NCI-H2081 (cell line): ENCODE results near the gene TMEM89.

Experiments used
- DNase-seq, 2 experiments: peaks; one replicate each; lab custom pipeline; 2025; lab: John Stamatoyannopoulos, UW

Gene TMEM89

GRCh38 chr3:48621461-48621869 is at the start of gene TMEM89:
Gene TMEM89 (minus strand): TSS chr3:48621769. CDS start chr3:48621756, 13 bp downstream.
- DNase-seq = no peak

- no peak for DNase-seq
Observed at GRCh38 chr3:48664929-48665328, 43.4 kb upstream of the TMEM89 start.

GRCh38 chr3:48664313-48664644 is 42.7 kb upstream of the TMEM89 start:
- no peak for DNase-seq

DNA sequence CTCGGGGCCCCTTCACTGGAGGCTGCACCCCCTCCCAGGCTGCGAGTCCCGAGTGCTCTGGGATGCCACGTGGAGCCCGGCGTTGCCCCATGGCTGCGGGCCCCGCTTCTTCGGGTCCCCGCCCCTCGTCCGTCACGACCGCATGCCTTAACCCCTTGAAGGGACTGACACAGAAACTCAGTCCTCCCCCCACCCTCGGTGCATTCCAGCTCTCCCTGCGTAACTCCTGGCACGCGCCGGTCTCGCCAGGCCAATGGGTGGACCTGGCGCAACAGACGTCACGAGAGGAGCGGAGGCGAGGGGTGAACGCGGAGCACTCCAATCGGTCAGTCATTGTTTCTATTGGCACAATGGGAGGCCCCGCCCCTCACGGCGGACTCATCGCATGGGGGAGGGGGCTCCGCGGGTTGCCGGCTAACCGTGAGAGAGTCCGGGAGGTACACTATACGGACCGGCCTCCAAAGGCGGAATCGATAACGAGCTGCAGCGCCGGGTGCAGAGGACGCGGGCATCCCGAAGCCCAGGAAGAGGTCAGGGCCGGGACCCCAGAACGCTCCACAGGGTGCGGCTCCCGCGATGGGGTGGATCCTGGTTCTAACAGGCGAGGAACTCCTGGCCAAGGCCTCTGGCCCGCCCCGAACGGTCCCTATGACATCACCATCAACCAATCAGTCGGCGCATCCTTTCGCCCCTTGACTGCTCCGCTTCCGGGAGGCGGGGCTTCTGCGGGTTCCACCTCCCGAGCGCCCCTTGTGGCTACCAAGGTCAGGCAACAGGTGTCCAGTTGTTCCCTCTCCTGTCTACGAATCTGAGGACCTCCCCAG is 42.1 kb upstream of the TMEM89 start:
- peak; percentile 93 to 95 for DNase-seq

- peak; percentile 78 to 83 for DNase-seq
Observed at GRCh38 chr3:48662753-48663488, 41.4 kb upstream of the TMEM89 start, which contains the start of gene CELSR3. Gene CELSR3 (minus strand): TSS chr3:48662886. CDS start chr3:48662634, 252 bp downstream.

GRCh38 chr3:48662145-48662752 is 40.7 kb upstream of the TMEM89 start:
- no peak for DNase-seq

DNA sequence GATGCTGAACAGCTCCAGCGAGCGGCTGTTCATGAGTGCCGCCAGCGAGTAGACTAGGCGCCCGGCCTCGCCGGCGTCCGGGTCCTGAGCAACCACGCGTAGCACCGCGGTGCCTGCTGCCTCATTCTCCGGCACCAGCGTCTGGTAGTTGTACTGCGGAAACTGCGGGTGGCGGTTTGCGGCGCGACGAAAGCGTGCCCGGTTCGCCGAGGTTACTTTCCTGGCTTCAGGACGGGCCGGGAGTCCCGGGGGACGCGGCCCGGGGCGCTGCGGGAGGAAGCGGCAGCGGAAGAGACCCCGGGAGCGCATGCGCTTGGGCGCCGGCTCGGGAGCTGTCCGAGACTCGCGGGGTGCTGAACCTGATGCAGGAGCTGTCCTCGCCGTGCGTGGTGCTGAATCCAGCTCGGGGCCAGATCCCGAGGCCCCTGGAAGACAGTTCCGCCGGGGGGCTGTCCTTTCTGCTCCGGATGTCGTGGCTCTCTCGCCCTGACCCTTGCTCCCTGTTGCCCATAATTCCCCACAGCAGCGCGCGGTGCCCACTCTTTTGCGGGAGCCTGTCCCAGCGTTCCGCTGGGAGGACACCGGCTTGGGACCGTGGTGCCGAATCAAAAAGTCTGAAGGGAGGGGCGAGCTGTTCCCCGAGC is 40.1 kb upstream of the TMEM89 start:
- no peak for DNase-seq

GRCh38 chr3:48660800-48661400 is 39.3 kb upstream of the TMEM89 start:
- DNase-seq = no peak

DNA sequence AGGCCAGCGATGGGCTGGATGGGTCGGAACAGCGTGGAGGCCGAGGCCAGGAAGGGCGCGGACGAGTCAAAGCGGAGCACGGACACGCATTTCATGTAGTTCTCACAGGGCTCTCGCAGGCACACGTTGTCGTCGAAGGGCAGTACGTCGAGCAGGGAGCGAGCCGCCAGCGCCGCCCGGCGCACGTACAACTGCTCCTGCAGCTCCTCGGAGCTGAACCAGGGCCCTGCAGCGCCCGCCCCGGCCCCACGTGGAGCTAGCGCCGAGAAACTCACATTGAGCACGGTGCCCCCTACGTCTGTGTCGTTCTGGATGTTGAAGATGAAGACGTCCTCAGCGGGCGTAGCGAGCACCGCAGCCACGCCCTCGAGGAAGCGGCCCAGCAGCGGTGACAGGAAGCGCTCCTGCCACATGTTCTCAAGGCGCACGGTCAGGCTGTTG is 35.3 kb upstream of the TMEM89 start:
- no peak for DNase-seq

DNA sequence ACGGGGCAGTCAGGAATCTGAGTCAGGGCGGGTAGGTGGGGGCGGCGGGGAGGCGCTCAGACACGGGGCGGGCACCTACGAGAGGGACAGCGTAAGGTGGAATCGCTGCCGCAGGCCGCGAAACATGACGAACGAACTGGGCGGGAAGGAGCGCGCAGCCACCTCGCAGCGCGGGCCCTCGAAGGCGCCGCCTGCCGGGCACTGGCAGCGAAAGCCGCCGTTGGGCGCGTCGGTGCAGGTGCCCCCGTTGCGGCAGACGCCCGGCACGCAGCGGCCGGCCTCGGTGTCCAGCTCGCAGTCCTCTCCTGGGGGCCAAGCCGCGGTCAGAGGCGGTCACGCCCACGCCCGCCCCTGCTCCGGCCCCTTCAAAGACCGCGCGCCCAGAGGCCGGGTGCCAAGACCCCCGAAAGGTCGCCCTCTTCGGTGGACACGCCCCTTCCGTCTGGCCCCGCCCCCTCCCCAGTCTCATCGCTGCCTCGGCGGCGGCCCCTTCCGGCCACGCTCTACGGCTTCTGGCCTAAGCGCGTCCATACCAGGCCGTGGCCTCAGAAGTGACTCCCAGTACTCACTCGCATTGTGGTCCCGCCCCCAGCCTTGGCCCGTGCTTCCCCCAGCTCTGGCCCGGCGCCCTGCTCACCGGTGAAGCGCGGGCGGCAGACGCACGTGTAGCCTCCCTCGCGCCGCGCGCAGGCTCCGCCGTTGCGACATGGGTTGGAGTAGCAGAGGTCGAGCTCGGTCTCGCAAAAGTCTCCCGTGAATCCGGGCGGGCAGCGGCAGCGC is 34.7 kb upstream of the TMEM89 start:
- no peak for DNase-seq

GRCh38 chr3:48655606-48656005 is 34.0 kb upstream of the TMEM89 start:
- no peak for DNase-seq

- DNase-seq = no peak
Observed at GRCh38 chr3:48655063-48655462, 33.5 kb upstream of the TMEM89 start.

DNA sequence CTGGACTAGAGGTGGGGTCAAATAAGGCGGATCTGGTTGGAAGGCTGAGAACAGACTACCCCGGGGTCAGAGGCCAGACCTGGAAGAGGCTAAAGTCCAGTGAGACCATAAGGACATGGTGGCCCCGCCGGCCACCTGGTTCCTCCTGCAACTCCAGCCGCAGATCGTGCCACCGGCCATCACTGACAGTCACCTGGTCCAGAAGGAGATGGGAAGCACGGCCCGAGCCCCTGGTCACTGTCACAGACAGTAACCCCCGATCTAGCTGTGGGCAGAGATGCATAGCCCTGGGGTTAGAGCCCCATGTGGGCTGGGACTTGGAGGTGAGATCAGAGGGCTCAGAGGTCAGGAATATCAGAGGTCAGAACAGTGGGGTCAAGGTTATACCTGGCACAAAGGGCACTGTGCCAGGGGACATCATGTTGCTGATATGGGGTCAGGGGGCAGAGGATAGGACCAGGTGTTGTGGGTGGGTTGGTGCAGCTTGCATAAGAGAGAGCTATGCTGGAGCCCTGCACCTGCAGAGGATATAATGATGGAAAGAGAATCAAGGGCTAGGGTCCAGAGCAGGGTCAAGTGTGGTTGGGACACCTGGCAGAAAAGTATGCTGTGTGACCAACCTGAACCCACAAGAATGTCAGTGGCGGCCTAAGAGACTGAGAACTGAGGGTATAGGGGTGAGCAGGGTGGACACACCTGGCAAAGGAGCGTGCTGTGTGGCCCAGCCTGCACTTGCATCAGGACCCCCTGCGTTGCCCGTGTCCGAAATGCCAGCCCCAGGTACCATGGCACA is 31.6 kb upstream of the TMEM89 start:
- no peak for DNase-seq

GRCh38 chr3:48651771-48652170 is 30.2 kb upstream of the TMEM89 start:
- no peak for DNase-seq

DNA sequence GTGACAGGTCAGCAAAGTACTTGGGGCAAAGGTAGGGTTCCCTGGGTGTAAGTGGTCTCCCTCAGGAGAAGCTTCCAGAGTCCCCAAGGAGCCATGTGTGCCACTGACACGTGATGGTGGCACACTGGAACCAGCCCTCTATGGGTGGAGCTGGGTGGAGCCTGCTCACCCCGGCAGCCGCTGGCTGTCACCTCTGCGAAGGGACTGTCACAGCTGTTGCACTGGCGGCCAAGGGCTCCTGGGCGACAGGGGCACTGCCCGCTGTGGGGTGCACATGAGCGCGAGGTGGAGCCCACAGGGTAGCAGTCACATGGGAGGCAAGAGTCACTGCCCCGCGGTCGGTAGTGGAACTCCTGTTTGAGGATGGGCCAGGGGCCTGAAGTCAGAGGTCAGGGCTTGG is 29.2 kb upstream of the TMEM89 start:
- no peak for DNase-seq

DNA sequence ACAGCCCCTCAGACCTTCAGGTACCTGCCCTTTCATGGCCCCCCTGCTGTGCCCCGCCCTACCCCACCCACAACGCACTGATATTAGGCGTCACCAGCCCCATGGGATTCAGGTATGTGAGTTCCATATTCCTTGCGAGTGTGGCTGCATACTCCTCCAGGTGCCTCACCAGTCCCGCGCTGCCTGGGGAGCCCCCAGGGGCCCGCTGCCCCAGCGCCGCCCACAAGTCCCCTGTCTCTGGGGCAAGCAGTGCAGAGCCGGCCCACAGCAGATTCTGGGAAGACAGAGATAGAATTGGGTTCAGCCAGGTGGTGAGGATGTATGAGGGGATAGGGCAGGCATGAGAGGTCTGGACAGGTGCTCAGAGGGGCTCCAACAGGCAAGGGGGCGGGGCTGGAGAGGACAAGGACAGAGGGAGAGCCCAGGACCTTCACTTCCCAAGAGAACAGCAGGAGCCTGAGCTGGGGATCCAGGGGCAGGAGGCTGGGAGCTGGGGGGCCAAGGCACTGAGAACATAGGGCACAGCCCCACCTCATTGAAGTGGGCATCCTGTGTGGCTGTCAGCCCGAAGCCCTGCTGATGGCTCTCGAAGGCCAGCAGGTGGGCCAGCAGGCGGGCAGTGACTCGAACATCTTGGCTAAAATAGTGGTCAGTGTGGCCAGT is 26.8 kb upstream of the TMEM89 start:
- no peak for DNase-seq

GRCh38 chr3:48647714-48648113 is 26.1 kb upstream of the TMEM89 start:
- no peak for DNase-seq

- no peak for DNase-seq
Observed at GRCh38 chr3:48644898-48645760, 23.6 kb upstream of the TMEM89 start.

- no peak for DNase-seq
Observed at GRCh38 chr3:48642605-48643004, 21.0 kb upstream of the TMEM89 start.
